ENCODE results near the gene TNNI2. TPM values are rescaled to one million over a fixed set of nuclear protein-coding genes. Genes with fewer than 3 reads are reported as not detected.
A peak's percentile ranks its signal among the peaks of the same experiment; 100 is the strongest.

Gene TNNI2
- total and polyA plus RNA-seq, 12 donors: 0.55 to 21.8 (median 2.4) TPM; not detected in 3

DNA sequence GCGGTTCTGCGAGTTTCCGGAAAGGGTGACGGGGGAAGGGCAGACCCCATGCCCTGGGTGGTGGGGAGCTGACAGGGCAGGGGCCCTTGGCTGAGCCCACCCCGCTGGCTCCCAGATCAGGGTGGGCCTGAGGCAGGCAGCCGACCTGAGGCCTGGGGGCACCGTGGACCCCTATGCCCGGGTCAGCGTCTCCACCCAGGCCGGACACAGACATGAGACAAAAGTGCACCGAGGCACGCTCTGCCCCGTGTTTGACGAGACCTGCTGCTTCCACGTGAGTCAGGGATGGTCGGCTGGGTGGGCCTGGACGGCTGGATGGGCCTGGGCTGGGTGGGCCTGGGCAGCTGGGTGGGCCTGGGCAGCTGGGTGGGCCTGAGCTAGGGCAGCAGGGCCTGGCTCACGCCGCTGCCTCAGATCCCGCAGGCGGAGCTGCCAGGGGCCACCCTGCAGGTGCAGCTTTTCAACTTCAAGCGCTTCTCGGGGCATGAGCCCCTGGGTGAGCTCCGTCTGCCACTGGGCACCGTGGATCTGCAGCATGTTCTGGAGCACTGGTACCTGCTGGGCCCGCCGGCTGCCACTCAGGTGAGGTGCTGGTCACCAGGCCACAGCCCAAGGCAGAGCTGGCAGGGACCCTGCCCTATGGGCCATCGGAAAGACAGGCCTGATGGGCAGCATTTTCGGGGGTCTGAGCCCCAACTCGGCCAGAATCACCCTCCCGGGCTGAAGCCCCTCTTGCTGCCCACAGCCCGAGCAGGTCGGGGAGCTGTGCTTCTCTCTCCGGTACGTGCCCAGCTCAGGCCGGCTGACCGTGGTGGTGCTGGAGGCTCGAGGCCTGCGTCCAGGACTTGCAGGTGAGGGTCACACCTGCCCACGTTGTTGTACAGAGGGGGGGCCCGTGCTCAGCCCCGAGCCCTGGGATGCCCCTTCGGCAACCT lies 2.5 kb upstream of the TNNI2 start:
- H3K9me3 ChIP-seq (replicated peaks in 1 of 3): no peaks in the 10 kb centered on the region

DNA sequence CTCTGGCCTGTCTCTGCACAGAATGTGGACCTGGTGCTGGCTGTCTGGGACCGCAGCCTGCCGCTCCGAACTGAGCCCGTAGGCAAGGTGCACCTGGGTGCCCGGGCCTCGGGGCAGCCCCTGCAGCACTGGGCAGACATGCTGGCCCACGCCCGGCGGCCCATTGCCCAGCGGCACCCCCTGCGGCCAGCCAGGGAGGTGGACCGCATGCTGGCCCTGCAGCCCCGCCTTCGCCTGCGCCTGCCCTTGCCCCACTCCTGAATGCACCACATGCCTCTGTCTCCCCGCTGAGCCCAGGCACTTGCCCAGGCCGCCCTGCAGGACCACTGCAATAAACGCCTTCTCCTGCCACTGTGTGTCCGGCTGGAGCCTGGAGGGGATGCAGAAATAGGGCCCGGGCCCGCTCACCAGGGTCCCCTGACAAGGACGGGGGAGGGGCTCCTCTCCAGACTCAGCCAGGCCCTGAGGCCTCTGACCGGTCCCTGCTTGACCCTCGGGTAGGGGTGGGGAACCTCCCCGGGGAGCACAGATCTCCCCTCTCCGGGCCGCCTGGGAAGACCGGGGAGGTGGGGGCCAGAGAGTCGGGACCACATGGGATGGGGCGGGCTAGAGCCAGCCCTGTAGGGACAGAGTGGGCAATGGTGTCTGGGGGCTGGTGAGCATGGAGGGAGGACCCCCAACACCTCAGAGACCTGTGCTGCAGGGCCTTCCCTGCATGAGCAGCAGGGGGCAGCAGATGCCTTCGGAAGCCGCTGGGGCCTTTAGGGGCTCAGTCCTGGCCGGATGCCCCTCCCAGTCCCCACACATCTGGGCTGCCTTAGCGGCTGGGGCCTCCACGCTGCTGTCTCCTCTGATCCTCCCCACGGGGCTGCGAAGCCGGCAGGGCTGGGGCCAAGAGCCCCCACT lies 1.4 kb upstream of the TNNI2 start:
- WGBS, 4 donors: 37 to 50% (median 49%) methylated on average over 12 to 38 of the region's 38 CpGs; no CpG with 5 or more reads in 1 of the 4 donors
- H3K9me3 ChIP-seq (replicated peaks in 1 of 3): no peaks in the 10 kb centered on the region
- TF ChIP-seq, protein P1, sequence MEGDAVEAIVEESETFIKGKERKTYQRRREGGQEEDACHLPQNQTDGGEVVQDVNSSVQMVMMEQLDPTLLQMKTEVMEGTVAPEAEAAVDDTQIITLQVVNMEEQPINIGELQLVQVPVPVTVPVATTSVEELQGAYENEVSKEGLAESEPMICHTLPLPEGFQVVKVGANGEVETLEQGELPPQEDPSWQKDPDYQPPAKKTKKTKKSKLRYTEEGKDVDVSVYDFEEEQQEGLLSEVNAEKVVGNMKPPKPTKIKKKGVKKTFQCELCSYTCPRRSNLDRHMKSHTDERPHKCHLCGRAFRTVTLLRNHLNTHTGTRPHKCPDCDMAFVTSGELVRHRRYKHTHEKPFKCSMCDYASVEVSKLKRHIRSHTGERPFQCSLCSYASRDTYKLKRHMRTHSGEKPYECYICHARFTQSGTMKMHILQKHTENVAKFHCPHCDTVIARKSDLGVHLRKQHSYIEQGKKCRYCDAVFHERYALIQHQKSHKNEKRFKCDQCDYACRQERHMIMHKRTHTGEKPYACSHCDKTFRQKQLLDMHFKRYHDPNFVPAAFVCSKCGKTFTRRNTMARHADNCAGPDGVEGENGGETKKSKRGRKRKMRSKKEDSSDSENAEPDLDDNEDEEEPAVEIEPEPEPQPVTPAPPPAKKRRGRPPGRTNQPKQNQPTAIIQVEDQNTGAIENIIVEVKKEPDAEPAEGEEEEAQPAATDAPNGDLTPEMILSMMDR (IDR thresholded peaks at IDR 0.05): peak; percentile 84 to 97 (median 92)
- no peak for TF ChIP-seq POLR2A (IDR thresholded peaks at IDR 0.05)
- H3K27me3 ChIP-seq: no peaks in the 10 kb centered on the region
- H3K4me3 ChIP-seq: no peak overlapping the region
- H3K27ac ChIP-seq: peak overlapping the region in 2 of 5 donors; percentile 30 to 62
- H3K4me1 ChIP-seq (replicated peaks in 1 of 2): peaks cover 19 to 20% of the 10 kb centered on the region in 2 donors
- intact Hi-C loops (cut with DNase I): loop anchor here (2.0 to 5.0 kb wide), 4 partner anchors 85 to 315 kb away; no protein-coding TSS in a partner anchor
- no peaks in the 10 kb centered on the region for H3K36me3 ChIP-seq (replicated peaks in 1 of 2)
- DNase-seq: peak; percentile 70 to 83 (median 77)

More for the DNA sequence above, 2.5 kb upstream of the TNNI2 start:
- H3K36me3 ChIP-seq (replicated peaks in 1 of 2): no peaks in the 10 kb centered on the region
- no peak overlapping the region for H3K27ac ChIP-seq
- H3K4me3 ChIP-seq: no peak overlapping the region
- TF ChIP-seq POLR2A (IDR thresholded peaks at IDR 0.05): no peak
- TF ChIP-seq, protein P1 (IDR thresholded peaks at IDR 0.05): no peak
- intact Hi-C loops (cut with DNase I): loop anchor here (2.0 to 5.0 kb wide), 4 partner anchors 86 to 316 kb away; no protein-coding TSS in a partner anchor
- no peaks in the 10 kb centered on the region for H3K27me3 ChIP-seq
- WGBS, 4 donors: 87 to 93% (median 89%) methylated on average over 5 to 43 of the region's 43 CpGs
- peaks cover 14 to 15% of the 10 kb centered on the region in 2 donors for H3K4me1 ChIP-seq (replicated peaks in 1 of 2)
- peak in 4 of 7 donors; percentile 14 to 25 (median 19) for DNase-seq

DNA sequence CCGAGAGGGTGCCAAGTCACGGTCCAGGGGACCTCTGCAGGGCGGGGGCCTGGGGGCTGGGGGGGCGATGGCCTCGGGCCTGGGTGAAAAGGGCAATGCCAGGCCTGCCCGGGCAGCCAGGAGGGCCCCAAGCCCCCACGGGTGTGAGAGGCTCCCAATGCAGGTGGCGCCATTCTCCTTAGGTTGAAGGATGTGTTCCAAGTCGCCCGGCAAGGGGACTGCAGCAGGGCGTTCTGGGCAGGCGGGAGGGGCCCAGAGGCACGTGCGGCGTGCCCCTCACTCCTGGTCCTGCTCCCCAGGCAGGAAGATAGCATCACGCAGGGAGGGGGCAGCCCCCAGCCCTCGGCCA lies 730 bp upstream of the TNNI2 start:
- Histone ChIP-seq H3K27ac (peak overlapping the region in 2 of 5 donors; percentile 30 to 62), H3K27me3 (no peaks in the 10 kb centered on the region), H3K9me3 (replicated peaks in 1 of 3) (no peaks in the 10 kb centered on the region), H3K36me3 (replicated peaks in 1 of 2) (no peaks in the 10 kb centered on the region), H3K4me1 (replicated peaks in 1 of 2) (peaks cover 19 to 20% of the 10 kb centered on the region in 2 donors), H3K4me3 (no peak overlapping the region)
- 32 to 56% (median 46%) methylated on average over 8 to 17 of the region's 17 CpGs for WGBS, 4 donors
- intact Hi-C loops (cut with DNase I): loop anchor here (5.0 kb wide), 3 partner anchors 84 to 314 kb away; no protein-coding TSS in a partner anchor
- peak in 1 of 7 donors; percentile 50 for DNase-seq
- no peak for TF ChIP-seq POLR2A (IDR thresholded peaks at IDR 0.05)
- TF ChIP-seq, protein P1 (IDR thresholded peaks at IDR 0.05): no peak
